HepG2 (cell line): Measurements from ENCODE around the gene ABAT. TPM values are rescaled to one million over a fixed set of nuclear protein-coding genes. Genes with fewer than 3 reads are reported as not detected.
A peak's percentile ranks its signal among the peaks of the same experiment; 100 is the strongest.

Source experiments
- ATAC-seq: fragments of 200-7000 bp; cut with Tn5 transposase; 3 replicates; pipeline ENCODE4 v1.9.1; 2020; ENCODE audit warnings: mild to moderate bottlenecking, moderate library complexity
- BruUV-seq: library from RNA; stranded (reverse); fragments of 400-500 nt; replicated peaks from 2 replicates; lab custom pipeline; 2021; lab: Mats Ljungman, UMichigan
- CTCF ChIA-PET: fragments of 300-600 bp; formaldehyde crosslinking; extraction: SDS; loops from one replicate; lab custom pipeline; 2021; ENCODE audit warnings: low total read pairs, inconsistent platforms, low intra/inter-chr PET ratio; lab: Yijun Ruan, JAX
- POLR2A ChIA-PET: fragments of 350-600 bp; sonication (Branson Sonifier 250); formaldehyde crosslinking; loops from one replicate; lab custom pipeline; 2020; ENCODE audit warnings: antibody characterized with exemption, inconsistent platforms; lab: Yijun Ruan, JAX
- DNase-seq: peaks from one replicate; pipeline ENCODE4 v3.0.0-alpha.2; 2015; ENCODE audit warnings: low spot score
- FAIRE-seq: peaks from 3 replicates; lab custom pipeline; 2011; peaks lifted over from hg19 to GRCh38; lab: Jason Lieb, UNC
- H2AFZ ChIP-seq: one replicate; pipeline ENCODE4 v1.6.1; 2011; ENCODE audit warnings: low read length, inconsistent platforms
- H3K27ac ChIP-seq: fragments of 300-600 bp; 3 replicates; pipeline ENCODE4 v1.8.0; 2011; ENCODE audit warnings: mixed run types, mild to moderate bottlenecking, mixed read lengths, low read length, inconsistent platforms; ENCODE audit not compliant: insufficient read depth; ENCODE audit errors: extremely low read length
- H3K27me3 ChIP-seq, 2 experiments: fragments of 200-600 bp in 1 of 2; 2 replicates in 1 of 2; 3 replicates in 1 of 2; pipeline versions ENCODE4 v1.6.0 to v1.8.0; 2011; ENCODE audit warnings: low read length in 2 of 2, mild to moderate bottlenecking in 2 of 2, moderate library complexity in 2 of 2, inconsistent platforms in 1 of 2; ENCODE audit not compliant: insufficient read depth in 2 of 2, control insufficient read depth in 1 of 2
- H3K36me3 ChIP-seq, 2 experiments: fragments of 200-600 bp in 1 of 2; replicated peaks in 1 of 2; 2 replicates in 1 of 2; 3 replicates in 1 of 2; pipeline versions ENCODE4 v1.5.1 to v1.8.0; 2011; ENCODE audit warnings: low read length in 2 of 2, inconsistent platforms in 1 of 2; ENCODE audit not compliant: insufficient read depth in 2 of 2, control insufficient read depth in 1 of 2
- H3K4me1 ChIP-seq: 2 replicates; pipeline ENCODE4 v1.5.1; 2012; ENCODE audit warnings: low read length, inconsistent platforms; ENCODE audit not compliant: insufficient read depth
- H3K4me2 ChIP-seq: 2 replicates; pipeline ENCODE4 v1.6.0; 2011; ENCODE audit warnings: low read depth, low read length, inconsistent platforms
- H3K4me3 ChIP-seq, 3 experiments: fragments of 200-600 bp in 1 of 3; sonication (generic), shearing (Covaris generic) in 1 of 3; replicated peaks in 1 of 3; 2 replicates each; pipeline ENCODE4 v1.5.1; 2011 to 2016; ENCODE audit warnings: low read length in 3 of 3, inconsistent platforms in 2 of 3, low read depth in 2 of 3, mild to moderate bottlenecking in 2 of 3, control low read depth in 1 of 3, mixed read lengths in 1 of 3; ENCODE audit not compliant: insufficient read depth in 1 of 3
- H3K79me2 ChIP-seq: one replicate; pipeline ENCODE4 v1.6.1; 2011; ENCODE audit warnings: low read length, inconsistent platforms; ENCODE audit not compliant: insufficient read depth
- H3K9ac ChIP-seq: 2 replicates; pipeline ENCODE4 v1.6.0; 2011; ENCODE audit warnings: mild to moderate bottlenecking, low read depth, low read length, inconsistent platforms; ENCODE audit not compliant: insufficient read depth
- H3K9me3 ChIP-seq: 2 replicates; pipeline ENCODE4 v1.5.1; 2012; ENCODE audit warnings: mild to moderate bottlenecking, low read length
- H4K20me1 ChIP-seq: 2 replicates; pipeline ENCODE4 v1.6.0; 2011; ENCODE audit warnings: inconsistent platforms, mild to moderate bottlenecking, low read length, moderate library complexity; ENCODE audit not compliant: insufficient read depth
- ARNTL ChIP-seq: sonication (generic); formaldehyde crosslinking; IDR thresholded peaks from 2 replicates; pipeline ENCODE4 v1.4.0; 2020; ENCODE audit warnings: mild to moderate bottlenecking, missing genetic modification reagents
- ATM ChIP-seq: fragments of 450-650 bp; IDR thresholded peaks from 2 replicates; pipeline ENCODE4 v1.7.1; 2017; ENCODE audit warnings: mild to moderate bottlenecking, borderline replicate concordance
- KDM1A ChIP-seq: IDR thresholded peaks from 2 replicates; pipeline ENCODE4 v1.6.1; 2016; ENCODE audit warnings: missing compliant biosample characterization
- NR2F2 ChIP-seq: IDR thresholded peaks from 2 replicates; pipeline ENCODE4 v1.6.1; 2012; ENCODE audit warnings: low read depth, inconsistent platforms, borderline replicate concordance
- POLR2AphosphoS5 ChIP-seq: IDR thresholded peaks from 2 replicates; pipeline ENCODE4 v1.6.1; 2012; ENCODE audit warnings: low read depth, low read length
- POLR2G ChIP-seq: fragments of 200-400 bp; formaldehyde crosslinking; IDR thresholded peaks from 2 replicates; pipeline ENCODE4 v1.6.1; 2018; ENCODE audit warnings: mild to moderate bottlenecking, low read depth, low read length, moderate library complexity
- U2AF1 ChIP-seq: fragments of 200-400 bp; formaldehyde crosslinking; optimal IDR thresholded peaks from 2 replicates; pipeline ENCODE3; 2017; ENCODE audit warnings: mild to moderate bottlenecking, low read depth, low read length
- U2AF2 ChIP-seq: fragments of 200-400 bp; formaldehyde crosslinking; IDR thresholded peaks from 2 replicates; pipeline ENCODE4 v1.6.1; 2017; ENCODE audit warnings: low read depth, mild to moderate bottlenecking, low read length
- YEATS2 ChIP-seq: sonication (generic); formaldehyde crosslinking; IDR thresholded peaks from 2 replicates; pipeline ENCODE4 v1.4.0; 2020; ENCODE audit warnings: missing genetic modification reagents, borderline replicate concordance
- ZFP36 ChIP-seq: fragments of 150-350 bp; IDR thresholded peaks from 2 replicates; pipeline ENCODE4 v1.6.1; 2018; ENCODE audit warnings: borderline replicate concordance, low read length, low read depth; ENCODE audit not compliant: partially characterized antibody
- ZMYM3 ChIP-seq: sonication (generic); formaldehyde crosslinking; IDR thresholded peaks from 2 replicates; pipeline ENCODE4 v1.5.1; 2020; ENCODE audit warnings: mild to moderate bottlenecking, missing genetic modification reagents
- ZNF121 ChIP-seq: sonication (generic); formaldehyde crosslinking; IDR thresholded peaks from 2 replicates; pipeline ENCODE4 v1.5.0; 2020; ENCODE audit warnings: mild to moderate bottlenecking, missing genetic modification reagents
- ZNF138 ChIP-seq: sonication (generic); formaldehyde crosslinking; IDR thresholded peaks from 2 replicates; pipeline ENCODE4 v1.5.0; 2020; ENCODE audit warnings: mild to moderate bottlenecking, low read depth, missing genetic modification reagents
- ZNF296 ChIP-seq: sonication (generic); formaldehyde crosslinking; conservative IDR thresholded peaks from 2 replicates; pipeline ENCODE4 v1.5.0; 2020; ENCODE audit warnings: mild to moderate bottlenecking, missing genetic modification reagents
- ZNF496 ChIP-seq: sonication (generic); formaldehyde crosslinking; IDR thresholded peaks from 2 replicates; pipeline ENCODE4 v1.8.1; 2023; ENCODE audit warnings: mild to moderate bottlenecking, moderate library complexity, missing genetic modification reagents; ENCODE audit not compliant: insufficient replicate concordance
- ZNF652 ChIP-seq: IDR thresholded peaks from 2 replicates; pipeline ENCODE4 v1.6.1; 2016; ENCODE audit warnings: low read depth, borderline replicate concordance
- WGBS: methylation state at CpG from one replicate; pipeline ENCODE4 v1.1.6; 2017; ENCODE audit warnings: low lambda C conversion rate; 5-methylcytosine and 5-hydroxymethylcytosine counted together
- in situ Hi-C: cut with HindIII; loops from 2 replicates; pipeline ENCODE4 v1.10.0; 2017; ENCODE audit warnings: low pct_unique_long_range_greater_than_20kb; ENCODE audit not compliant: extremely low pct_ligation_motif_present
- intact Hi-C: fragments of 100-400 bp; cut with micrococcal nuclease; formaldehyde crosslinking; loops from one replicate; pipeline ENCODE4 v1.10.0; 2022; ENCODE audit not compliant: unreplicated experiment
- polyA plus RNA-seq, 8 experiments: library from polyadenylated mRNA; depleted of rRNA in 3 of 8; stranded (reverse) in 7 of 8; unstranded in 1 of 8; fragments of >200 nt; fragmentation: Illumina TruSeq in 4 of 8; extraction: Trizol in 4 of 8; gene quantifications; 2 replicates each; pipeline versions ENCODE4 v1.2.1 to v1.2.3, GENCODE V29; 2011 to 2016; ENCODE audit warnings: low read depth in 4 of 8, missing spikeins in 1 of 8, mixed read lengths in 1 of 8; ENCODE audit not compliant: insufficient read depth in 1 of 8
- total RNA-seq, 5 experiments: library from RNA; depleted of rRNA; stranded (reverse); fragments of >200 nt; fragmentation: Illumina TruSeq; extraction: Trizol; gene quantifications; 2 replicates each; pipeline ENCODE4 v1.2.3, GENCODE V29; 2016; ENCODE audit warnings: low read depth in 1 of 5
- TF ChIP-seq, protein P1 (sequence below): sonication (generic); formaldehyde crosslinking; IDR thresholded peaks from 2 replicates; pipeline ENCODE4 v1.8.0; 2022; ENCODE audit warnings: missing genetic modification reagents, mild to moderate bottlenecking, inconsistent platforms, borderline replicate concordance
- TF ChIP-seq, protein P2 (sequence below): IDR thresholded peaks from 2 replicates; pipeline ENCODE4 v1.6.1; 2012; ENCODE audit warnings: inconsistent platforms

The ABAT gene
- total and polyA plus RNA-seq, 2 of the 13 experiments (the other 11 are each of a cell fraction or from before 2014, with no cell fraction given): 47.6 to 97.3 TPM

GRCh38 chr16:8646326-8647053 is 27.9 kb upstream of the ABAT start:
- Histone ChIP-seq H3K4me3 (no peak overlapping the region), H3K4me2 (no peak overlapping the region), H3K36me3 (peaks cover 54 to 71% of the 10 kb centered on the region in 2 experiments), H3K9me3 (no peaks in the 10 kb centered on the region), H3K9ac (no peak overlapping the region), H3K27ac (no peak overlapping the region), H3K27me3 (no peaks in the 10 kb centered on the region), H4K20me1 (no peaks in the 10 kb centered on the region), H3K79me2 (no peaks in the 10 kb centered on the region), H2AFZ (no peak overlapping the region), H3K4me1 (peaks cover 10% of the 10 kb centered on the region)
- intact Hi-C loops: no loop called here
- ATAC-seq (no peak), DNase-seq (no peak), FAIRE-seq (no peak)
- TF ChIP-seq YEATS2 (CRISPR knock-in tag) (no peak), ATM (peak; percentile 33; the same call in 1 of the 2 replicates), POLR2AphosphoS5 (0 out of 2 replicates have a peak, but pooled peaks have one; percentile 3), ZNF652 (CRISPR knock-in tag) (0 out of 2 replicates have a peak, but pooled peaks have one; percentile 33), ZNF138 (CRISPR knock-in tag) (0 out of 2 replicates have a peak, but pooled peaks have one; percentile 30)
- ChIA-PET POLR2A (no interaction called here), CTCF (no interaction called here)
- in situ Hi-C loops: no loop called here
- 96% methylated on average over 13 of the region's 13 CpGs for WGBS
- no TSS peak for BruUV-seq

- ATAC-seq: no peak
- BruUV-seq: no TSS peak
- Histone ChIP-seq H3K4me2 (no peak overlapping the region), H2AFZ (no peak overlapping the region), H4K20me1 (no peaks in the 10 kb centered on the region), H3K27ac (no peak overlapping the region), H3K4me1 (peaks cover 10% of the 10 kb centered on the region), H3K9me3 (no peaks in the 10 kb centered on the region), H3K79me2 (no peaks in the 10 kb centered on the region), H3K9ac (no peak overlapping the region), H3K36me3 (peaks cover 43 to 57% of the 10 kb centered on the region in 2 experiments), H3K4me3 (no peak overlapping the region), H3K27me3 (no peaks in the 10 kb centered on the region)
- WGBS: 86% methylated on average over 8 of the region's 9 CpGs
- CTCF ChIA-PET: no interaction called here
- no peak for FAIRE-seq
- DNase-seq: no peak
- in situ Hi-C loops: no loop called here
- intact Hi-C loops: no loop called here
- POLR2A ChIA-PET: no interaction called here
- TF ChIP-seq, protein P1, sequence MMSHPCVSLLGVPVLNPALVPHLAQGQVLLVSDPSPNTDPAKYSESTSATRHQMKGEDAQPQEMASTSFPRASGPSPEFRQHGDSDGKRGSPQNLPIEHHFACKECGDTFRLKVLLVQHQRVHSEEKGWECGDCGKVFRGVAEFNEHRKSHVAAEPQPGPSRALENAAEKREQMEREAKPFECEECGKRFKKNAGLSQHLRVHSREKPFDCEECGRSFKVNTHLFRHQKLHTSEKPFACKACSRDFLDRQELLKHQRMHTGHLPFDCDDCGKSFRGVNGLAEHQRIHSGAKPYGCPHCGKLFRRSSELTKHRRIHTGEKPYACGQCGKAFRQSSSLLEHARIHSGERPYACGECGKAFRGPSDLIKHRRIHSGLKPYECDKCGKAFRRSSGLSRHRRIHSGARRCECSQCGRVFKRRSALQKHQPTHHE (CRISPR knock-in tag): no peak
- TF ChIP-seq KDM1A: peak; percentile 69; the same call in 1 of the 2 replicates
- no peak for TF ChIP-seq U2AF1
- TF ChIP-seq ZNF496 (CRISPR knock-in tag): no peak
- peak; percentile 48 for TF ChIP-seq ZFP36
- TF ChIP-seq ZNF296 (CRISPR knock-in tag): no peak
- no peak for TF ChIP-seq NR2F2
- no peak for TF ChIP-seq ARNTL (CRISPR knock-in tag)
- no peak for TF ChIP-seq U2AF2
- TF ChIP-seq, protein P2, sequence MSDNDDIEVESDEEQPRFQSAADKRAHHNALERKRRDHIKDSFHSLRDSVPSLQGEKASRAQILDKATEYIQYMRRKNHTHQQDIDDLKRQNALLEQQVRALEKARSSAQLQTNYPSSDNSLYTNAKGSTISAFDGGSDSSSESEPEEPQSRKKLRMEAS: 0 out of 2 replicates have a peak, but pooled peaks have one; percentile 18
- TF ChIP-seq ZMYM3 (CRISPR knock-in tag): peak; percentile 96
- TF ChIP-seq ZNF121 (CRISPR knock-in tag): peak; percentile 76
- TF ChIP-seq POLR2G: no peak
Observed at GRCh38 chr16:8647721-8648318, 26.6 kb upstream of the ABAT start.
